Thyroid gland (tissue), 4 donors: ENCODE results near the gene ANKS4B. TPM values are rescaled to one million over a fixed set of nuclear protein-coding genes. Genes with fewer than 3 reads are reported as not detected.

ENCODE experiments used
- DNase-seq, 2 donors: peaks; one replicate each; pipeline ENCODE4 v3.0.0-alpha.2; 2019
- H3K27ac ChIP-seq, 3 donors: fragments of 200-600 bp; sonication (generic); 1 replicate in 2 of 3; 2 replicates in 1 of 3; pipeline ENCODE4 v1.5.1; 2016 to 2019; ENCODE audit warnings: mild to moderate bottlenecking in 1 of 3, moderate library complexity in 1 of 3
- H3K27me3 ChIP-seq: fragments of 200-600 bp; sonication (generic); one replicate; pipeline ENCODE4 v1.5.1; 2019
- H3K36me3 ChIP-seq, 2 donors: fragments of 200-600 bp; sonication (generic); one replicate each; pipeline ENCODE4 v1.5.1; 2016 to 2019
- H3K4me1 ChIP-seq, 2 donors: fragments of 200-600 bp; sonication (generic); one replicate each; pipeline ENCODE4 v1.5.1; 2017 to 2019
- H3K4me3 ChIP-seq, 3 donors: fragments of 200-600 bp; sonication (generic); replicated peaks in 1 of 3; 1 replicate in 2 of 3; 2 replicates in 1 of 3; pipeline ENCODE4 v1.5.1; 2016; ENCODE audit warnings: mild to moderate bottlenecking in 1 of 3
- H3K9me3 ChIP-seq: fragments of 200-600 bp; sonication (generic); one replicate; pipeline ENCODE4 v1.5.1; 2017
- CTCF ChIP-seq, 6 experiments: fragments of 200-600 bp in 3 of 6; fragments of 450-650 bp in 3 of 6; sonication (generic) in 3 of 6; IDR thresholded peaks; one replicate each; pipeline ENCODE4 v1.5.1; 2016 to 2019; ENCODE audit warnings: antibody characterized with exemption in 6 of 6, mild to moderate bottlenecking in 2 of 6, inconsistent platforms in 1 of 6, moderate library complexity in 1 of 6
- POLR2A ChIP-seq, 2 donors: fragments of 450-650 bp; IDR thresholded peaks; one replicate each; pipeline ENCODE4 v1.6.1; 2017; ENCODE audit warnings: antibody characterized with exemption in 2 of 2, mild to moderate bottlenecking in 2 of 2, moderate library complexity in 1 of 2
- WGBS, 2 donors: methylation state at CpG; one replicate each; pipeline ENCODE4 v1.1.5; 2017; 5-methylcytosine and 5-hydroxymethylcytosine counted together
- intact Hi-C: fragments of 100-400 bp; cut with DNase I; formaldehyde crosslinking; loops from one replicate; pipeline ENCODE4 v1.15.1; 2023
- total RNA-seq, 4 donors: library from RNA; depleted of rRNA; stranded (reverse); fragments of >200 nt; gene quantifications; one replicate each; pipeline ENCODE4 v1.2.3, GENCODE V29; 2016

ANKS4B gene
- total RNA-seq, 4 donors from 2014 or later: not detected

- TF ChIP-seq POLR2A (IDR thresholded peaks at IDR 0.05): no peak
- no peak for TF ChIP-seq CTCF (IDR thresholded peaks at IDR 0.05)
- no peak overlapping the region for H3K27ac ChIP-seq
- H3K4me3 ChIP-seq: no peak overlapping the region
- H3K9me3 ChIP-seq: no peaks in the 10 kb centered on the region
- no peaks in the 10 kb centered on the region for H3K36me3 ChIP-seq
- H3K27me3 ChIP-seq: no peaks in the 10 kb centered on the region
- no peak for DNase-seq
- 59 to 80% methylated on average over 4 of the region's 4 CpGs for WGBS, 2 donors
- intact Hi-C loops: no loop called here
- H3K4me1 ChIP-seq: no peaks in the 10 kb centered on the region
Measured at GRCh38 chr16:21214086-21214485, 19.4 kb upstream of the ANKS4B start.

GRCh38 chr16:21217121-21217520 is 16.4 kb upstream of the ANKS4B start:
- no peak for DNase-seq
- TF ChIP-seq CTCF (IDR thresholded peaks at IDR 0.05): no peak
- no peak for TF ChIP-seq POLR2A (IDR thresholded peaks at IDR 0.05)
- no peak overlapping the region for H3K27ac ChIP-seq
- no peaks in the 10 kb centered on the region for H3K36me3 ChIP-seq
- no peaks in the 10 kb centered on the region for H3K9me3 ChIP-seq
- no peak overlapping the region for H3K4me3 ChIP-seq
- intact Hi-C loops: no loop called here
- 89 to 92% methylated on average over 2 of the region's 2 CpGs for WGBS, 2 donors
- no peaks in the 10 kb centered on the region for H3K27me3 ChIP-seq
- H3K4me1 ChIP-seq: no peaks in the 10 kb centered on the region

- H3K36me3 ChIP-seq: no peaks in the 10 kb centered on the region
- H3K4me1 ChIP-seq: no peaks in the 10 kb centered on the region
- no peaks in the 10 kb centered on the region for H3K9me3 ChIP-seq
- no peak for DNase-seq
- no peak for TF ChIP-seq CTCF (IDR thresholded peaks at IDR 0.05)
- H3K27me3 ChIP-seq: no peaks in the 10 kb centered on the region
- intact Hi-C loops: no loop called here
- no peak overlapping the region for H3K27ac ChIP-seq
- no peak overlapping the region for H3K4me3 ChIP-seq
- 38 to 47% methylated on average over 7 of the region's 7 CpGs for WGBS, 2 donors
Measured at GRCh38 chr16:21218153-21218552, 15.3 kb upstream of the ANKS4B start.

GRCh38 chr16:21219551-21219950 is 13.9 kb upstream of the ANKS4B start:
- no peak for DNase-seq
- Histone ChIP-seq H3K27me3 (no peaks in the 10 kb centered on the region), H3K9me3 (no peaks in the 10 kb centered on the region), H3K27ac (no peak overlapping the region), H3K4me1 (no peaks in the 10 kb centered on the region), H3K4me3 (no peak overlapping the region), H3K36me3 (no peaks in the 10 kb centered on the region)
- WGBS, 2 donors: 91 to 94% methylated on average over 2 of the region's 2 CpGs
- intact Hi-C loops: no loop called here
- no peak for TF ChIP-seq CTCF (IDR thresholded peaks at IDR 0.05)
- no peak for TF ChIP-seq POLR2A (IDR thresholded peaks at IDR 0.05)

- TF ChIP-seq CTCF (IDR thresholded peaks at IDR 0.05) (no peak), POLR2A (IDR thresholded peaks at IDR 0.05) (no peak)
- no peak for DNase-seq
- Histone ChIP-seq H3K4me1 (no peaks in the 10 kb centered on the region), H3K9me3 (no peaks in the 10 kb centered on the region), H3K27ac (no peak overlapping the region), H3K27me3 (no peaks in the 10 kb centered on the region), H3K36me3 (no peaks in the 10 kb centered on the region), H3K4me3 (no peak overlapping the region)
- 67 to 70% methylated on average over 4 of the region's 4 CpGs for WGBS, 2 donors
- intact Hi-C loops: no loop called here
Measured at GRCh38 chr16:21222495-21223337, 10.8 kb upstream of the ANKS4B start.
